HG02840 (cell line): ENCODE results near the gene TBC1D9B.

ENCODE experiments used
- ATAC-seq: cut with Tn5 transposase; IDR thresholded peaks from one replicate; pipeline ENCODE4 v1.9.1; 2021; ENCODE audit warnings: mild to moderate bottlenecking, moderate library complexity, moderate number of reproducible peaks; ENCODE audit not compliant: unreplicated experiment, low FRiP score

The TBC1D9B gene

DNA sequence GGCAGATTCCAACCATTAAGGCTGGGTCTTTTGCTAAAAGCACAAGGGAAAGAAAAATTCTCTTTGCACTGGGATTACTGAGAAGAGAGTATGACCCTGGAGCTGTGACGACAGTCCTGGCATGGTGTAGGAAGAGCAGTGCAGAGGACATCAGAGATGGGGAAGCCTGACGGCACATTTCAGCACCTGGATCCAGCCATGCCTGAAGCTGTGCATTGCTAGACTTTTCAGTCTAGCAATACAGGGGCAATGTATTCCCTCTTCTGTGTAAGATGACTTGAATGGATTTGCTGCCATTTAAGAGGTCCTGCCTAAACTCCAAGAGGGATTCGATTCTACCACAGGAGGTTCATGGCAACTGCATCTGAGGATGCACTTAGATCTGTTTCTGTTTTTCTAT lies 36.7 kb downstream of the TBC1D9B start:
- no peak for ATAC-seq

GRCh38 chr5:179870403-179870903 lies 37.2 kb downstream of the TBC1D9B start:
- no peak for ATAC-seq

DNA sequence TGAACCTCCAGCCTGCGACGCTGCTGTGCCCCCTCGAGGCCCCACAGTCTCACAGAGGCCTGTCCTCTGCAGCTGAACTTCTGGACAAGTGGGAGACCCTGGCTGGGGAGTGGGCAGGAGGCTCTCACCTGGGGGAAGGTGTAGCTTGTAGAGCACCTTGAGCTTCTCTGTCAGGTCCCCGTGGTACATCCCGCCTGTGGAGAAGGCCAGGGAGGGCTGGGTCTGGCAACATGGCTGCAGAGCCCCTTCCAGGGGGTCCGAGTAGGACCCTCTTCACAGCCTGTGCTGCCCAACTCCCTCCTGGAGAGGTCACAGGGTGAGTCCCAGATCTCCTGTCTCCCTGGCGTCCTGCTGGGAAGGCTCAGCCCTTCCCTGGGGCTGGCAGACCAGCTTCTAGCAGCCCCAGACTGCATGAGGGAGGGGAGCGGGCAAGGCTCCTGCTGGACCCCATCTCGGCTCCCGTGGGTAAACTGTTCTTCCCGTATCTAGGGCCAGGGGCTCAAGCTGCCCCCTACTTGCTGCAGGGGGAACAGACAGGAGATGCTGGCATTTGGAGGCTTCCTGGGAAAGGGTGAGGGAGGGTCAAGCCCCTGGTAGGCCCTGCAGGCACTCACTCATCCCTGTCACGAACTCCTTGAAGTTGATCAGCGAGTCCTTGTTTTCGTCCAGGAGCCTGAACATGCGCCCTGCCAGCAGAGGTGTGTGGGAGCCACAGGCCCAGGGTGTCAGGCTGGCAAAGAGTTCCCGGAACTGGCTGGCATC lies 37.9 kb downstream of the TBC1D9B start:
- no peak for ATAC-seq

DNA sequence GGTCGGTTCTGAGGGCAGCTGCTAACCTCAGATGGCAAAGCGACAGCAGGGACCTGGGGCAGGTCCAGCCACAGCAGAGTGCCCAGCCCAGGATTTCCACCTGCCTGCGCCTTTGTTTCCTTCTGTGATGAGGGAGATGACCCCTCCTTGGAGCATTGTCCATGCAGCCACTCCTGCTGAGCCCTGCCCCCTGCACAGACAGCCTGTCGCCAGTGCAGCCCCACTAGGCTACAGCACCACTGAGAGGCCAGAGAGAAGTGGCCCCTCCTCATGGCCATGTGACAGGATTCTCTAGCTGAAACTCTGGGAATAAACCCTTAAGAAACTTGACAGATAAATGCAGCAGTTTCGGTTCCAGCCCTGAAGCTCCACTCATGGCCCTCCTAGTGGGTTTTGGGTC lies 38.6 kb downstream of the TBC1D9B start:
- no peak for ATAC-seq

- ATAC-seq, result no peak
Measured at GRCh38 chr5:179868541-179868940, 39.2 kb downstream of the TBC1D9B start.

DNA sequence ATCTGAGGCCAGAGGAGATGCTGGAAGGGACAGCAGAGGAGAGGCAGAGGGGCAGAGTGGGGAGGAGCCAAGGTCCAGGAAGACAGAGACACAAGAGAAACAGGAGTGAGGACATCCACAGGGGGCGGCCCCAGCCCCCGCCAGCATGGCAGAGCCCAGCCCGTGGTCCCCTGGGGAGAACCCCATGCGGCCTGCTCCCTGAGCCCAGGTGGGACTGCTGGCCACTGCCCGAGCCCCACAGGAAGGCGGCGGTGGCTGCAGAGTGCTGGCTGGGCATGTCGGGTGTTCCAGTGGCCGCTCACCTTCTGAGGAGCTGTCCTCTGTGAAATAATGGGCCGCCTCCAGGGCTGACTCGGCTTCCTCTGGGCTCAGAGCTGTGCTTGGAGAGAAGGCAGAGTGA lies 40.2 kb downstream of the TBC1D9B start:
- no peak for ATAC-seq

GRCh38 chr5:179867079-179867465 lies 40.6 kb downstream of the TBC1D9B start:
- no peak for ATAC-seq

DNA sequence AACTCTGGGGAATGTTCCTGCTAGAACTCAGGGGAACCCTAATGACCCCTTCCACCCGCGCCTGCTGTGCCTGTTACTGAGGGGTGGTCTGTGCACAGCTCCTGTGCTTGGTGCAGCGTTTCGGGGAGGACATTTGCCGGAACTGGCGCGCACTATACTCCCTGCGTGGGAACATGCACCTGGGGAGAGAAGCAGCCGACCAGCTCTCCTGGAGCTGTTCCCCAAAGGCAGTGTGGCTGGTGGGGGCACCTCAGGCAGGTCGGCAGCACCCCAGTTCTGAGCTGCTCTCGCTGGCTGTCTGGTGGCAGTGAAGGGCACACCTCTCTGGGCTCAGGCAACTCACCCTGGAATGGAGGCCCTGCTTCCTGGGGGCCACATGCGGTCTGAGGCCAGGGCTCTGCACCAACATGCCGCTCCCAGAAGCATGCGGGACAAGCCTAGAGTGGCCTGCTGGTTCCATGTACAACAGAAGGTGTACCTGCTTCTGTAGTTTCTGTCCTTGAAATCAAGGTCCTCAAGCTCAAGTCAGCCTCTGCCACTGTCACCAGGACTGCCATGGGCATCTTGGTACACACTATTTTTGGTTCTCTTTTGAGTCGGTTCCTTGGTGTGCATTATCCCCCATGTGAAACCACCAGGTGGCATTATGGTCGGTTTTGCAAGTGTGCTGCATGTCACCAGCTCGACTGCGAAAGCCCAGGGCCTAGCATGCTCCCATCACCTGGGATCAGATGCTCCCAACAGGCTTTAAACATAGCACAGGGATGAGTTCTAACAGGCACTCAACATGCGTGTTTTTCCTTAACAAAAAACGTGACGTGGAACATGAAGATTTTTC lies 41.2 kb downstream of the TBC1D9B start:
- ATAC-seq, result no peak

DNA sequence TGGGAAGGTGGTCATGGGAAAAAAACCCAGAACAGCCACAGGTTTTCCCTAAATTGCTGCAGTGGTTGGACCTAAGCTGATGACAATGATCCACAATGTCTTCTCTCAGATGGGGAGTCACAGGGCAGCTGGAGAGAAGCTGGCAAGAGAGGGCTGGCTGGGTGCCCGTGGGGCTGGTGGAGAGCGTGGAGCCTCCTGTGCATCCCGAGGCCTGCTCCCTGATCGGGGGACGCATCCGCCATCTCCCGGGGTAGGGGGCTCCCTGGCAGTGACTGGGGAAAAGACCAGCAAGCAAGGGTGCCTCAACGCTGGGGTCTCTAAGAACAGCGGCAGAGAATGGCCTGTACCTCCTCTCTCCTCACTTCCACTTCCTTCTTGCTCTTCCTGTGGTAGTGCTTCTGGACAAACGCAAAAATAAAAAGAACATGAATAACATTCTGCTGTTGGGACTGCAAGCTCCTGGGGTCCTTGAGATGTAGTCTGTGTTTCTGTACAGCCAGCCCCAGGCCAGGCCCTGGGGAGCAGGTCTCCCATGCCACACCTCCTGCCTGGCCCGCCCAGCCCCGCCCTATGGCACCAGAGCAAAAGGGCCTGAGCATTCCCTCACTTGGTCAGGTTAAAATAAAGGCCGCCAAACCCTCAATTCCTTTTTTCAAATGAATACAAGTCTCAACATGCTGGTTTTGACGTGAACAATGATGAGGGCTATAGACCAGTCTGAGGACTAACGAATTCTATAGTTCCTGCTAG lies 42.0 kb downstream of the TBC1D9B start:
- ATAC-seq, result no peak

DNA sequence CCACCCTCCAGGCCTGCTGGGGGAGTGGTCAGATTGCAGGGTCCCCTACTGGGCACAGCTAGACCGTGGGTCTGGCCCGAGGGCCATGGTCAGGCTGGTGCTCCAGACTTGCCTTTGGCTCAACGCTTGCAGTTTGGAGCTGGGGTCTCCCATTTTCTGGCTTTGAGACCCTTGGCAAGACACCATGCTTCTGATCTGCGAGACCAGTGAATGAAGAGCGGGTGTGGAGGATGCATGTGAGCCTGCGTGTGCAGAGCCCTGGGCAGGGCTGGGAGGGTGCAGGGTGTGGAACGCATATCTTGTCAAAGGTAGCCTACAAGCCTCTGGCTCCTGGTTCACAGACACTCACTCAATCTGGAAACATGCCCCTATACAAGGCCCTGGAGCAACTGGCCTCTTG lies 43.0 kb downstream of the TBC1D9B start:
- no peak for ATAC-seq

DNA sequence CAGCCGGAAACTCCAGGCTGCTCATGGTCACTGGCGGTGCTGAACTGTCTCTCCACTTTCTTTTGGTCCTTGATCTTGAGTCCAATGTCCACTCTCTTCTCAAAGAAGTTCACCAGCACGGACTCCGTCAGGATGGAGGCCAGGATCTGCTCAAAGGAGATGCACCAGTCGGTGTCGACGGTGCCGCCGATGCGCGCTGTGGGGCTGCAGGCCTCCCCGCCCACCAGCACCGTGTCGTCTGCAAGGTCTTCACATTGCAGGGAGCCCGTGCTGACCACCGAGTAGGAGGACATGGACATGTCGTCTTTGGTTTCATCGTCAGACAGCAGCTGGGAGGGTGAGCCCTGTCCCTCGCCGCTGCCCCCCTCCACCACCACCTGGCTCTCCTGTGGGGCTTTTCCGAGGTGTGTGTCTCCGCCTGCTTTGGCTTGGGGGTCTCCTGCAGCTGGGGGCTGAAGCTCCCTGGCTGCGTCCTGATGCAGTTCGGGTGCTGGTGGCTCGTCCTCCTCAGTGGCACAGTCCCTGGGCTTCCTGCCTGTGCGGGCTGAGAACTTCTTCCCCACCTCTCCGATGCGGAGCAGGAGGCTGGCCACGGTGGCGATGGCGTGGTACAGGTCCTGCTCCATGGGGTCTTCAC lies 44.1 kb downstream of the TBC1D9B start:
- ATAC-seq, result no peak

DNA sequence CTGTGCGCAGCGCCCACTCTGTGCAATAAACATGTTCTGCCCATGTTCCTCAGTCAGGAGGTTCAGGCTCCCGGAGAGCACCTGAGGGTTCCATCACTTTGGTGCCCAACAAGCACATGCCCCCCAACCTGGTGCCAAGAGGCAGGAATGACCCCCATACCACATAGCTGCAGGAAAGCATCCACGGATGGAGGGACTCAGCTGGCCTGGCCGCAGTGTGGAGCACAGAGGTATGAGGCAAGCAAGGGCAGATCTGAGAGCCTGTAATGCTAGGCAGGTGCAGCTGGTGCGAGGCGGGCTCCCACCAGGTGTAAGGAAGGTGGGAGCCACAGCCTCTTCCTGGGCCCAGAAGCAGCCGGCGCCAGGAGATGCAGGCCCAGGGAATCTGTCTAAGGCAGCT lies 44.8 kb downstream of the TBC1D9B start:
- ATAC-seq, result no peak

GRCh38 chr5:179862296-179862695 lies 45.4 kb downstream of the TBC1D9B start:
- no peak for ATAC-seq

- no peak for ATAC-seq
Measured at GRCh38 chr5:179860301-179860700, 47.4 kb downstream of the TBC1D9B start.

- peak; percentile 93 for ATAC-seq
Measured at GRCh38 chr5:179858586-179859427, 48.9 kb downstream of the TBC1D9B start, which contains the start of gene MRNIP. Gene MRNIP, minus strand, starts transcription at chr5:179858817. Its CDS starts 21 bp downstream, at chr5:179858796.

DNA sequence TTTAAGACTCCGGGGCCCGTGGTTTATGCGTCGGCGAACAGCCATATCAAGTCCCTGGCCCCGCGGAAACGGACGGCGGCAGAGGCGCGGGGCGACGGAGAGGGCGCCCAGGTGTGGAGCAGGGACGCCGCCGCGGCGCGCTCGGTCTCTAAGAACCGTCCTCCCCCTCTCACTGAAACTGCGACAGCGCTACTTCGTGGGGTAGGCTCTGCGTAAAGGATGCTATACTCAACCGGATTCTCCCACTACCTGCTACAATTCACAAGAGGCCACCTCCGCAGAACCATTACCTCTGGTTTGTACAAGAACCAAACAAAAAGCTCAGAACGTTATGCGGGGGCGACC lies 49.5 kb downstream of the TBC1D9B start:
- ATAC-seq, result peak; percentile 38

- ATAC-seq, result no peak
Measured at GRCh38 chr5:179854356-179854755, 53.3 kb downstream of the TBC1D9B start.

DNA sequence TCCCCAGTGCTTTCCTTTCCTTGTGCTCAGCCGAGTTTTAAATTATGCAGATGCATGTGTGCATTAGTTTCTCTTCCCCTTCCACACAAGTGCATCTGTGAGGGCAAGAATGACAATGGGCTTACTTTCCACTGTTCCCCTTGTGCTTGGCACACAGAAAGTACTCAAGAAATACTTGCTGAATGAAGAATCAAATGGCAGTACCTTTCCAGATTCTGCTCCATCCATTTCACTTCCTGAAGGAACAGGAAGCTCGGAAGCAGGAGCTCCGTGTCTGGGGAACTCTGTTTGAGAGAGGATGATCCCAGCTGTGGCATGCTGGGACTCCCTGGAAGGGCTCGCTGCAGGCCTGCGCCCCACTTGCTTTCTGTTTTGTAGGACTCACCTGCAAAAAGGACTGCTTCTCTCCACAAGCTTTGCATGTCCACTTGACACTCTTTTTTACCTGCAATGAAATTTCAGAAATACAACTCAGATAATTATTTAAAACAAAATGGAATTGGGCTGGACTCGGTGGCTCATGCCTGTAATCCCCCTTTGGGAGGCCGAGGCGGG lies 54.6 kb downstream of the TBC1D9B start:
- ATAC-seq, result peak; percentile 87

DNA sequence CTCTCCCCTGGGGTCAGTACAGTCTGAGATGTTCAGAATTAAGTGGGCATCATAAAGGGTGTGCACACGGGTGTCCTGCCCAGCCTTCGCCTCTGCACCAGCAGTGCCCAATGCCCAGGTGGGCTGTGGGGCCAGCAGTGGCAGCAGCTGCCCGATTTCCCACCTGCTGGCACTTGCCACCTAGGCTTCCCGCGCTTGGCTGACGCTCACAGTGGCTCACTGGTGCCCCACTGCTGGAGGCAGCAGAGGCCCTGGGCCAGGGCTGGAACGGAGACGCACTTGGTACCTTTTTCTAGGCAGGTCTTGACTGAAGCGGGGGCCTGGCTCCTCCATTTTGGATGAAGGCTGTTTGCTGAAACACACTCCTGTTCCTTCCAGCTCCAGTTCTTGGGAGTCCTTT lies 66.1 kb downstream of the TBC1D9B start:
- no peak for ATAC-seq
